ENCODE data around the gene HES3.

The HES3 gene

DNA sequence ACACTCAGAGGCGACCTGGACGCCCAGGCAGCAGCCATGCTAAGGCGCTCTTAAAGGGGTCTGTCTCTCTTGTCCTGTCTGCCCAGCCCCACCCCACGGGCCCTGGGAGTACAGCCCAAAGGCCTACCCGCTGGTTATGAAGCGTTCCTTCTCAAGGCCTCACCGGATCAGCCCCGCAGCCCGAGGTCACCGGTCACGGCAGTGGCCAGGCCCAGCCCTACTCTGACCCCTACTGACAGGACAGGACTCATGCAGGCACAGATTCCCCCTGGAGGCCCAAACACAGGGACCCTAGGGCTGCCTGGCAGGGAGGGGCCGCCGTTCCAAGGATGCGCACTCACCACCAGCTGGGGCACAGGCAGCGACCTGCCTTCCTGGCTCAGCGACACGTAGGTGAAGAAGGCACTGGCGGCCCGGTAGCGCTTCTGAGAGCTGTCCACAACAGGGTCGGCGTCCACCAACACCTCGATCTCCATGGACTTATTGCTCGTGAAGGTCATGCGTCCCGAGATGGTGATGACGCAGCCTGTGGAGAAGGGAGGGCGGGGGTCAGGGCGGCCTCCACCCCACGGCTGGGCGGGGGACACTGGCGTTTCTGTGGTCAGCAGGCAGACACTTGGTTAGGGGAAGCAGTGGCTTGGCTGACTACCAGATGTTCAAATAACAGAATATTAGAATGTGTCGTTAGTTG is 36.9 kb downstream of the HES3 start:
- DNase-seq (ENCODE audit: low spot score): no peak

DNA sequence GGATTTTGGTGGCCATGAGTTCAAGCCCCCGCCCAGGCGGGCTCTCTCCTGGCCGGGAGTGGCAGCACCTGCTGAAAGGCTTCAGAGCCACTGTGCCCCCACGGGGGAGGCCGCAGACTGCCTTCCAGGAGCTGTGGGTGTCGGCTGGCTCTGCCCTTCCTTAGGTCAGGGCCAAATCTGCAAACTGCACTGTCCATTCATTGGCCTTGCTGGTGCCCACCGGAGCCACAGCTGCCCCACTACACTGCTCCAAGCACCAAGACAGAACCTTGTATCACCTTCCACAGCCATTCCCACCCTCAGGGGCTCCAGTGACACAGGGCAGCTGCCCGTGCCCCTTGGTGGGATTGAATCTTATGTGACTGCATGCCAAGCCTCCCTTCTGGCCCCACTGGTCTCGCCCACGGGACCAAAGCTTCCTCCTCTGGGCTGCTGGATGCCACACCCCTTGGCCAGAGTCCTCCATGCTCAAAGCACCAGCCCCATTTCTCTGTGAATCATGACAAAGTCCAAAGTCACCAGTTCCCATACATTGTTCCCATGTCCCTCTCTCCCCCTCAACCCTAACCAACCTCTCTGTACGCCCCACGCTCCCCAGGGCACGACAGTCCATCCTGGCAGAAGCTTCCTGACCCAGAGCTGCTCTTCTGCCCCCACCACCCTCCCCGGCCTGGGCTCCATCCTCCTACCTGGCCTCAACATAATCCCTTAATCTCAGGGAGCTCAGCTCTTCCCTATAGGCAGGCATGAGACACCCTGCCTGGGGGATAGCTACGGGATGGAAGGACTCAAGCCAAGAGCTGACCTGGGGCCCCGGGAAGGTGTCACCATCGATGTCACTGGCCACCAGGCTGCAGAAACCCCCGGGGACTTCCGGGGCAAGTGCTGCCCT is 37.8 kb downstream of the HES3 start:
- no peak for DNase-seq (ENCODE audit: low spot score)

DNA sequence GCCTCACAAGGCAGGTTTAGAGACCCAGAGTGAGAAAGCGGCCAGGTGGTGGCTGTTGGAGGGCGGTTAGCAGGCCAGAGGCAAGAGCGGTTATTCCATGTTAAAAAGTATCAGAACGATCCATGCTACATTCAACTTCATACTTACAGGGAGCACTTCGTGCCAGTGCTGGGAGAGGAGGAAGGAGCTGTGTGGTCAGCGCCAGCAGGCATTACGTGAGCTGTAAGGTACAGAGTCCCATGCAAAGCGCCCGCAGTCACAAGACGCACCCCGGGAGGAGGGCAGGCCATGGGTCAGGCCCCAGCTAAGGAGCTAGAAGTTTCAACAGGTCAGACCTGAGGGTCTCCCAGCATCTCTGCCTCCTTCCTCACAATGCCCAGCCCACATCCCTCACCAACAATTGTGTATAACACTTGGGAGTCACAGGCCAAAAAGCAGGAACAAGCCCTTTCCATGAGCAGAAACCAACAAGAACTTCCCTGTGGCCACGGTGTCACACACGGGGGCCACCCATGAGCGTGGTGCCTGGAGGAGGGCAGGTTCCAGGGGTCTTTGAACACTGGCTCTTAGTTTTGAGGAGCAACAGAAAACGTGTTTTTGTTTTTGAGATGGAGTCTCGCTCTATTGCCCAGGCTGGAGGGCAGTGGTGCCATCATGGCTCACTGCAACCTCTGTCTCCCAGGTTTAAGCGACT is 38.7 kb downstream of the HES3 start:
- no peak for DNase-seq (ENCODE audit: low spot score)

- DNase-seq (ENCODE audit: low spot score): no peak
Measured at GRCh38 chr1:6285336-6285735, 41.4 kb downstream of the HES3 start.

DNA sequence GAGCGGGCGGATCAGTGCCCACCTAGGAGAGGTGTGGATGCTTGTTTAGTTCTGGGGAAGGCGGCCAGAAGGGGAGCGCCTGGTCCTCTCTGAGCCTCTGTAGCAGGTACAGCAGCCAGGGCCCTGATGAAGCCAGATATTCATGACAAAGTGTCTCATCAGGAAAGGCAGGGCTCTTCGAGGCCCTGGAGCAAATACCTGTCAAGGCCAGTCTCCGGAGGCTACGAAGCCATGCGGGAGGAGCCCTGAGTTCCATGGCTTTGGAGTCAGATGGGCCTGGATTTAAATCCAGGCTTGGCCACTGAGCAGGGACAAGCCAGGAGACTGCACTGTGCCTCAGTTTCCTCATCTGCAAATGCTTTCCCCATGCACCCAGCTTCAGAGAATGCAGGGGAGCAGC is 42.3 kb downstream of the HES3 start:
- no peak for DNase-seq (ENCODE audit: low spot score)

GRCh38 chr1:6287029-6287428 is 43.0 kb downstream of the HES3 start:
- no peak for DNase-seq (ENCODE audit: low spot score)

GRCh38 chr1:6287431-6287886 is 43.5 kb downstream of the HES3 start:
- DNase-seq (ENCODE audit: low spot score): no peak

DNA sequence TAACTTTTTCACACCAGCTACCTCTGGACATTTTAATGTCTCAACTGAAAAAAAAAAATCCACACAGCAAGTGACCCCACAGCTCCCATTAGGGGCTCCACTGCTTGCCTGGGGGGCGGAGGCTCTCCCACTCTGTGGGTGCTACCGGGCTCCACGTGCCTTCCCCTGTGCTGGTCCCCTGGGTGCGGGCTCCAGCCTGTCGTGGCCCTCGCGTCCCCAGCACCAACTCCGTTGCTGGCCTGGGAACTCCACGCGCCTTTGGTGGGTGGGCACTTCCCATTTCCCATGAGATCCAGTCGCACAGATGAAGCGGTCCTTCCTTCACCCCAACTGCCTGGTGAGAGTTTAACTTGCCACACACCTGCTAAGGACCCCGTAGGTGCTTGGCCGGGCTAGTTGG is 44.0 kb downstream of the HES3 start:
- DNase-seq (ENCODE audit: low spot score): no peak

DNA sequence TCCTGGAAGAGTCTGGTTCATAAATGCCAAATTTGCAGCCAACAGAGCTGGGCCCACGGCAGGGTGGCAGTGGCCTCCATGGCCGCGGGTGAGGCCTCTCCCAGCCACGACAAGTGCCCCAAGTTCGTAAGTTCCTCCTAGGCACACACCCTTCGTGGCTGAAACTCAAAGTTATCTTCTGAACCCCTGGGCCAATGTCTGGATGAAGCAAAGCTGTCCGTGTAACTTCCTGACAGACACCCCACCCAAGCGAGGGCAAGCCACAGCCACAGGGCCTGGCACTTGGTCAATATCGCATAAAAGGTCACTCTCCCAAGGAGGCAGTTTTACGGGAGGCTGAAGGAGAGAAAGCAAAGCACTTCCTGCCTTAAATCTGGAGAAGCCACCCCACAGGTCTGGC is 44.7 kb downstream of the HES3 start:
- no peak for DNase-seq (ENCODE audit: low spot score)

DNA sequence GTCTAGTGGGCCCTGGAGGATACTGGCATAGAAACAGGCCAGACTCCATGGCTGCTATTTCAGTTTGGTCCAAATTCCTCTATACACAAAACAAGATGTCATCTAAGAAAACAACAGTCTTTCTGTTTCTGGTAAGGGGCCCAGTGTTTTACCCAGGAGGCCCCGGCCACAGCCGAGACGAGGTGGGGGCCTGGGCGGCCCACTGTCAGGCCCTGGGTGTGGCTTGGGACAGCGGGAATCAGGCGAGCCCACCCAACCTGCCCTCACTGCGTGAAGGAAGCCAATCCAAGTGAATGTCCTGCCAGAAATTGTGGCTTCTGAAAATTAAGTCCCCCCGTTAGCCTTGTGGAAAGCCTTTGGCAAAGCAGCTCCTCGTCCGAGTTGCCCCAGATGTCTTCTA is 48.1 kb downstream of the HES3 start:
- no peak for DNase-seq (ENCODE audit: low spot score)

GRCh38 chr1:6294080-6294889 is 50.3 kb downstream of the HES3 start:
- DNase-seq (ENCODE audit: low spot score): no peak

- DNase-seq (ENCODE audit: low spot score): no peak
Measured at GRCh38 chr1:6294890-6295556, 51.0 kb downstream of the HES3 start.

Measured in kidney capillary endothelial cell (primary cell).